HG02588 (cell line): ENCODE measurements around the gene SRSF7.
"Not testable (repeated sequence)": the region's sequence is repeated elsewhere in the genome, so short reads cannot be mapped to it uniquely, and the experiment has no call there.

ENCODE experiments used
- ATAC-seq: cut with Tn5 transposase; IDR thresholded peaks from one replicate; pipeline ENCODE4 v1.9.1; 2021; ENCODE audit warnings: mild to moderate bottlenecking, moderate library complexity; ENCODE audit not compliant: unreplicated experiment

The SRSF7 gene

GRCh38 chr2:38750891-38751595, at the start of gene SRSF7:
SRSF7 (minus strand) TSS chr2:38751361; CDS start chr2:38751256, 105 bp downstream.
- ATAC-seq, result peak; percentile 79

DNA sequence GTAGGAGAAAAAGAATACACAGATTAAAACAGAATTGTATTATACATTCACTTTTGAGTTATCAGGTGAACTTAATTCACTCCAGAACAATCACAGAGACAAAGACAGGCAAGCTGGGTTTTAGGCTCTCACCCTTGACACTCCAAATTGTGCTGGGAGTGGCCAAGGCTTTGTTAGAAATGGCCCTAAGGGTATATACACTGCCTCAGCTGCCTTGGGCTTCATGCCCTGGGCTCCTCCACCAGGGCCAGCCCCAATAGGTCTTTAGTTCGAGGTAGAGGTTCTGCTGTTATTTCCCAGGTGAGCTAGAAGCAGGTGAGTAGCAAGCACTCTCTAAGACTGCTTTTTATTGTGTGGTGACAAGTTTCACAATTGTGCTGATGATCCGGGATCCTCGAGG, 46.8 kb upstream of the SRSF7 start:
- ATAC-seq, result no peak

- ATAC-seq, result no peak
Observed at GRCh38 chr2:38797250-38797676, 46.1 kb upstream of the SRSF7 start.

DNA sequence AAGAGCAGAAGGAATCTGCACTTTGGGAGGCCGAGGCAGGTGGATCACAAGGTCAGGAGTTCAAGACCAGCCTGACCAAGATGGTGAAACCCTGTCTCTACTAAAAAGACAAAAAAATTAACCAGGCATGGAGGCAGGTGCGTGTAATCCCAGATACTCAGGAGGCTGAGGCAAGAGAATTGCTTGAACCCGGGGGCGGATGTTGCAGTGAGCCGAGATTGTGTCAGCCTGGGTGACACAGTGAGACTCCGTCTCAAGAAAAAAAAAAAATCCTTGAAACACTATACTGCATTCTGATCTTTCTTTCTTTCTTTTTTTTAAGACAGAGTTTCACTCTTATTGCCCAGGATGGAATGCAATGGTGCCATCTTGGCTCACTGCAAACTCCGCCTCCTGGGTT, 43.9 kb upstream of the SRSF7 start:
- ATAC-seq, result not testable (repeated sequence)

GRCh38 chr2:38794235-38794946, 43.2 kb upstream of the SRSF7 start:
- no peak for ATAC-seq

GRCh38 chr2:38793511-38793910, 42.4 kb upstream of the SRSF7 start:
- ATAC-seq, result no peak

DNA sequence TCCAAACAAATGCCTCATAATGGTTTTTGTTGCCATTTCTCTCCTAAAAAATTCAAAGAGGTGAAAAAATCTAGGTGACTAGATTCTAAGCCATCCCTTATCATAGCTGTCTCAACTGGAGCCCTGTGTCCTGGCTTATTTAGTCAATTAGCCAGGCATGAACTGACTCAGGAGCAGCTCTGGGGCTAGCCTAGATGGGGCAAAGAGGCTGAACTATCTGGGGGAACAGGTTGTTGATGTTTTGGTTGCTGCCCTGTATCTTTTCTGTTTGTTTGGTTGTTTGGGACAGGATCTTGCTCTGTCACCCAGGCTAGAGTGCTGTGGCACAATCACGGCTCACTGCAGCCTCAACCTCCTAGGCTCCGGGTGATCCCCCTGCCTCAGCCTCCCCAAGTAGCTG, 41.6 kb upstream of the SRSF7 start:
- ATAC-seq, result no peak

- not testable (repeated sequence) for ATAC-seq
Observed at GRCh38 chr2:38792321-38792720, 41.2 kb upstream of the SRSF7 start.

DNA sequence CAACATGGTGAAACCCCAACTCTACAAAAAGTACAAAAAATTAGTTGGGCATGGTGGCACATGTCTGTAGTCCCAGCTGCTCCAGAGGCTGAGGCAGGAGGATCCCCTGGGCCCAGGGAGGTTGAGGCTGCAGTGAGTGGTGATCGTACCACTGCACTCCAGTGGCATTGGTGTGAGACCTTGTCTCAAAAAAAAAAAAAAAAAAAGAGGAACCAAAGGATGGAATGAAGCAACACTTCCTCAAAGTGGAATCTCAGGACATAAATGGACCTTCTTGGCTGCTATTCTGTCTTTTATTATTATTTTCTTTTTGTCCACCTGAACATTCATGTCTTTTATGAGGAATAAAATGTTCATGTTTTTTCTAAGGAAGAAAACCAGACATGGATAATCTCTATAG, 40.6 kb upstream of the SRSF7 start:
- no peak for ATAC-seq

GRCh38 chr2:38789691-38790090, 38.5 kb upstream of the SRSF7 start:
- no peak for ATAC-seq

DNA sequence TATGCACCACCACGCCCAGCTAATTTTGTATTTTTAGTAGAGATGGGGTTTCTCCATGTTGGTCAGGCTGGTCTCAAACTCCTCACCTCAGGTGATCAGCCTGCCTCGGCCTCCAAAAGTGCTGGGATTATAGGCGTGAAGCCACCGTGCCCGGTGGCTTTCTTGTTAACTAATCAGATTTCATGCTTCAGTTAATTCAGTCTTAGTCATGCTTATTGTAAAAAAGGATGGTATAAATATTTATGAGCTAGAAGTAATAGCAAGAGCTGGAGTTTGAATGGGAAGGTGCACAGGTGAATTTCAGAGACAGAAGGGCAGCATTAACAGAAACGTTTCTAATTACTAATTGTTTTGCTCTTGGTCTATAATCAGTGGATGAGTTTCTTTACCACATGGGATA, 37.1 kb upstream of the SRSF7 start:
- ATAC-seq, result no peak

GRCh38 chr2:38783586-38783985, 32.4 kb upstream of the SRSF7 start:
- no peak for ATAC-seq

DNA sequence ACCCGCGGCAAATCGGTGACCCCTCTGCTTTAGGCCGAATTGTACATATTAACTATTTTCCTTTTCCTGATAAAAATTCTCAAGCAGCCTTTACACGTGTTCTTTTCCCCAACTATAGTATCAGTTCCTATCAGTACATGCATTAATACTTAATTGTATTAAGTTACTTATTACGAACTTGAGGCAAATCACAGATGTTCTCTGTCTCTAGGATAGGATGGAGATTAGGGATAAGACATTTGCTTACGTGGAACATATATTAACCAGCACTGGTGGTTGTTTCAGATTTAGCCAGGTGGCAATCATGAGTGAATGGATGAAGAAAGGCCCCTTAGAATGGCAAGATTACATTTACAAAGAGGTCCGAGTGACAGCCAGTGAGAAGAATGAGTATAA, 27.5 kb upstream of the SRSF7 start:
- no peak for ATAC-seq

DNA sequence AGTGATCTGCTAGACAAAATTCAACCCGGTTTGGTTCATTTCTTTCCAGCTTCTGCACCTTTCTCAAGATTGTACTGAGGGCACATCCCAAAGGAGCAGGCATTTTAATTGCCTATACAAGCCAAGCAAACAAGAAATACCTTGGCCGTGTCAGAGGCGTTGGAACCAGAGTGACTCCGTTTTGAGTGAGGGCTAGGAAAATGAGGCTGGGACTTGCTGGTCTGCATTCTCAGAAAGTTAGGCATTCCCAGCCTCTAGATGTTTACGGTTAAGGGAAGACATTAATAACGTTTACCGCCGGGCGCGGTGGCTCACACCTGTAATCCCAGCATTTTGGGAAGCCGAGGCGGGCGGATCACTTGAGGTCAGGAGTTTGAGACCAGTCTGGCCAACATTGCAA, 25.4 kb upstream of the SRSF7 start:
- no peak for ATAC-seq

- ATAC-seq, result no peak
Observed at GRCh38 chr2:38775921-38776225, 24.7 kb upstream of the SRSF7 start.

- no peak for ATAC-seq
Observed at GRCh38 chr2:38775097-38775920, 24.1 kb upstream of the SRSF7 start.

GRCh38 chr2:38771632-38772031, 20.5 kb upstream of the SRSF7 start:
- ATAC-seq, result no peak

- ATAC-seq, result no peak
Observed at GRCh38 chr2:38765551-38765950, 14.4 kb upstream of the SRSF7 start.

DNA sequence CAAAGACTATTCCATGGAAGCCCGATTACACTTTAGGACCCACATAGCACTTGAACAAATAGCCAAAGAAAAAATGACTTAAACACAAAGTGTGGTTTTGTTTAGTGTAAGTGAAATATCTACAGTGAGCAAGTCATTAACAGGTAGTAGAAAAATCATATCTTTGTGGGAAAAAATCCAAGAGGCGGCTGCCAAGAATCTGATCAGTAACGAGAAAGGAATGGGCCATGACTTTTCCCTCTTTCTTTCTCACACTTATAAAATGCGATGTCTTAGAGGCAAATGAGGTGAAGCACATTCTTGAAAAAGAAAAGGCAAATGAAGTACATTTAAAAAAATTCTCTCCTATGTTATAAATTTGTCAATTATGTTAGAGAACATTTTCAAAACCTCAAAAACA, 14.0 kb upstream of the SRSF7 start:
- no peak for ATAC-seq

DNA sequence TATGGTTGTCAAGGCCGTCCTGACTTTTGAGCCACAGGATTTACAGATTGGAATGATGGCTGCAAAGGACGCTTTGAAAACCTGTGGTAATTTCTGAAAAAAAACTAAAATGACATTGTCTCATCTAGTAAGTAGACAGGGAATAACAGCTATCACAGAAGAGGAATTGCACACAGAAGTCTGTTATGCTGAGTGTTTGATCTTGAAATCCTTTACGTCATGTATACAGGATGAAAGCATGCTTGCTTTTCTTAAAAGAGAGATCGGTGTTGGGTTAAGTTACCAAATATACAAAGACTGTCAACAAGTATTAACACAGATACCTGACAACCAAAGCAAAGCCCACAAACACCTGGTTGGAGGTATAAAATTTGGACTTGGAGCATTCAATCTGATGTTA, 12.6 kb upstream of the SRSF7 start:
- ATAC-seq, result no peak

GRCh38 chr2:38763228-38763627, 12.1 kb upstream of the SRSF7 start:
- ATAC-seq, result no peak

DNA sequence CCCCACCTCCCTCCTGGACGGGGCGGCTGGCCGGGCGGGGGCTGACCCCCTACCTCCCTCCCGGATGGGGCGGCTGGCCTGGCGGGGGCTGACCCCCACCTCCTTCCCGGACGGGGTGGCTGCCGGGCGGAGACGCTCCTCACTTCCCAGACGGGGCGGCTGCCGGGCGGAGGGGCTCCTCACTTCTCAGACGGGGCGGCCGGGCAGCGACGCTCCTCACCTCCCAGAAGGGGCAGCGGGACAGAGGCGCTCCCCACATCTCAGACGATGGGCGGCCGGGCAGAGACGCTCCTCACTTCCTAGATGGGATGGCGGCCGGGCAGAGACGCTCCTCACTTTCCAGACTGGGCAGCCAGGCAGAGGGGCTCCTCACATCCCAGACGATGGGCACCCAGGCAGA, 4.7 kb upstream of the SRSF7 start:
- not testable (repeated sequence) for ATAC-seq
